ENCODE results near the gene ZNF283.

Gene ZNF283

DNA sequence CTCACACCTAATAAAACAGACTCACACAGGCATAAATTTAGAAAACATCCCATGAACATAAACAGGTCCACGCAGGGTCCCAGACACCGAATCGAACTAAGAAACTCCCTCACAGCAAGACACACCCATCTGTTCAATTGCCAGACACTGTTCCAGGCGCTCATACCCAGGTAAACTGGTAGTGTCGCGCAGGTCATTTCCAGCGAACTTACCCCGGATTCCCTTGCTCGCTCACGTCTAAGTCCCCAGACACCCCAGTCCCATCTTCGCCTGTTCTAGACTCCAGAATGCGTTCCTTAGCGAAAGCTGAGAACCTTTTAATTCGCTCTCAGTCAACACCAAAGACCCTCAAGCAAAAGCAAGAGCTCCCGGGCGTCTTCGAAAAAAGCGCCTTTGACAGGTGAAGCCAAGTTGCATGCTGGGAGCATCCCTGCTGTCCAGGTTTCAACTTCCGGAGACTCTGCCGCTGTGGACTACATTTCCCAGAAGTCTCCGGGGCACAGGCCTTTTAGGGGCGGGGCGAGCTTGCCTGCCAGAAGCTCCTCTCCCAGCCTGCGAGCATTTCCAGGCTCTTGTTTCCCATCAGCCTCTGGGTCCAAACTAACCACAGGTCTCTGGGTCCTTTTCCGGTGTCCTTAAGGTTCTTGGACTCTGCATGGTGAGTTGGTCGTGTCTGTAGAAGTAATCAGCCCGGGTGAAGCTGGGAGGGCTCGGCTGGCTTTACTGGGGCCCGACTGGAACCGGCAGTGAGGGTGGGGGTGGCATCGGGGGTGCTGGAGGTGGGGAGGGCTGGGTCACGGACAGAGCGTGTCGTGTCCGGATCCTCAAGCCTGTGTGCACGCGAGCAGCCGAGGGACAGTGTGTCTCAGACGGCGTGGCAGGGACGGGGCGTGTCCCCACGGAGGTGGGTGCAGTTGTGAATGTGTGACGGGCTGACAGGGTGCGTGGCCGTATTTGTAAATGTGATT, at the start of gene ZNF283:
TSS of gene ZNF283 (plus strand) at position 535 of the 968 bp plus-strand sequence. CDS start 6,184 bp downstream, outside the sequence.
- peak; percentile 89 for DNase-seq

DNA sequence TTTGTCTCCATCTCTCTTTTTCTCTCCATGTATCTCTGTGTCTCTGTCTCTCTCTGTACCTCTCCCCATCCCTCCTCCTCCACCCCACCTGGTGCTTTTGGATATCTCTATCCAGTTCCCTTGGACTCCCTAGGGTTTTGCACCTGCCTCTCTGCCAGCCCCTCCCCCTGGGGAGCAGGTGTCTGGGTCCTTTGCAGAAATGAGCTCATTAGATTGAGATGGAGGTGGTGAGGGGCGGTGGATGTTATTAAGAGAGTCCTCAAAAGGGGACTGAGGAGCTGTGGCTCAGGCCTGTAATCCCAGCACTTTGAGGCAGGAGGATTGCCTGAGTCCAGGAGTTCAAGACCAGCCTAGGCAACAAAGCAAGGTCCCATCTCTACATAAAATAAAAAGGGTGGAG, 48.5 kb upstream of the ZNF283 start:
- DNase-seq: no peak

DNA sequence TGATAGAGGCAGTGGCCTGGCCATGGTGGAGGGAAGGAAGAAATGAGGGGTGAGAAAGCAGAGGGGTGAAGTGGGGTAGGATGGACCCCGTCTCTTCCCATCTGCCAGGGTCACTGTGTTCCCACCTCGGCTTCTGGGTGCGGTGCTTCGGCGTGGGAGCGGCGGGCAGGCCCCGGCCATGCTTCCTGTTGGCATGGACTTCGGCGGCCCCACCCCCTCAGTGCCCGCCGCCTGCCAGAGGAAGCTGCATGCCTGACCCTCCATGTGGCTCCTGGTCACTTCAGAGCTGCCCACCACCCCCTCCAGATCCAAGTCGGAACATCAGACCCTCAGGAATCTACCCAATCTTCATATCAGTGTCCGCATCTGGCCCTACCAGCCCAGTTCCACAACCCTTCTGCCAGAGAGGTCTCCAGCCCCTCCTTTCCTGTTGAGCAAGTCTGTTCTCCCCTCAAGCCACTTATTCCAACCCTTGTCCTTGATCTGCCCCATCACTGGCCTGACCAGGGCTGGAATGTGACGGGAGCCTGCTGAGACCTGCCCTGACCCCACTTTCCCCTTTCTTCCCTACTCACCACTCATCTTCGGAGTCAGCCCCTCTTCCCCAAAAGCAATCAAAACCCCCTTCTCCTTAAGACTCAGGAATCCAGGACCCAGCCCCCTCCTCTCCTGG, 47.8 kb upstream of the ZNF283 start:
- DNase-seq: no peak

DNA sequence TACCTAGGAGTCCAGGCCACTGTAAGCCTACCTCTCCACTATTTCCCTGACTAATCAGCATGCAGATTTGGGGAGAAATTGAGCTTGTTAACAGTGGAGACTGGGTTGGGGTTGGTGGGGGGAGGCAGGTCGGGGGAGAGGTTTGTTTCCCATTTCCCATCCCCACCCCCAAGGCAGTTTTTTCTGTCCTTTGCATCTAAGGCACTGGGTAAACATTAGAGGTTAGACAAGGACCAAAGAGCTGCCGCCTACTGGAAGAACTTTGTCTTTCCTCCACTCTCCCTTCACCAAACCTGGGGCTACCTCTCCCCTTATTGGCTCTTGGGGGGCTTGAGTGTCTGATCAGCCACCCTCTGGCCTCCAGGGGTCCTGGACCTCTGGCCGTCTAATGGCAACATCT, 47.3 kb upstream of the ZNF283 start:
- DNase-seq: peak; percentile 44

DNA sequence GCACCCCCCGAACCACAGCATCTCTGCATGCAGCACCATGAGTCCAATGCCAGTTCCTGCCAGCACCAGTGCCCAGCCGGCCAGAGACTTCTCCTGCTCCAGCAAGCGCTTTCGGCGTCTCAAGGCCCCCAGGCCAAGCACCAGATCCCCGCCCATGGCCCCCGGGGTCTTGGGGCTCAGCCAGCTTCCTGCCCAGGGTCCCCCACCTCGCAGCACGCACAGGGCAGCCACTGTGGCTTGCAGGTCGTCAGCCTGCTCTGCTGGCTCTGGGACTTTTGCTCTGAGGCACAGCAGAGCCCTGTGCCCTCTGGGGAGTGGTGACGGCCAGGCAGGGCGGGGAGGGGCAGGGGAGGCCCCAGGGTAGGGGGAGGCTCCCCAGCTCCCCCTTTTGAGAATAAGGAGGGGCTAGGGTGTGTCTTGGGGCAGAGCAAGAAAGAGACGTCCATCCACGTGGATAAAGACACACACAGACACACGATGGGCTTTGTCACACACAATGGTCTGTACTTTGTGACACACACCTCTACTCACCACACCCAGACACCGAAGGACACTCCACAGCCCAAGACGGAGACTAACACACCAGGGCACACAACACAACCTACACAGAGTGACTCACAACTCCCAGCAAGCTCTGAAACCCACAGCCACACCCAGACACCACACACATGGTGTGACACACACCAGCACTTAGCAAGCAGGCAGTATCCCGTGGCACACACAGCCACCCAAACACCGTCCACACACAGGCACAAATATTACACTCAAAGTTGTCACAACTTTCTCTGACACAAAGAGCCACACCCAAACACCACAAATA, 46.2 kb upstream of the ZNF283 start, which contains the start of gene KCNN4:
TSS of gene KCNN4 (minus strand) at position 268 of the 820 bp plus-strand sequence. CDS start at position 156, 112 bp downstream.
- peak; percentile 85 for DNase-seq

DNA sequence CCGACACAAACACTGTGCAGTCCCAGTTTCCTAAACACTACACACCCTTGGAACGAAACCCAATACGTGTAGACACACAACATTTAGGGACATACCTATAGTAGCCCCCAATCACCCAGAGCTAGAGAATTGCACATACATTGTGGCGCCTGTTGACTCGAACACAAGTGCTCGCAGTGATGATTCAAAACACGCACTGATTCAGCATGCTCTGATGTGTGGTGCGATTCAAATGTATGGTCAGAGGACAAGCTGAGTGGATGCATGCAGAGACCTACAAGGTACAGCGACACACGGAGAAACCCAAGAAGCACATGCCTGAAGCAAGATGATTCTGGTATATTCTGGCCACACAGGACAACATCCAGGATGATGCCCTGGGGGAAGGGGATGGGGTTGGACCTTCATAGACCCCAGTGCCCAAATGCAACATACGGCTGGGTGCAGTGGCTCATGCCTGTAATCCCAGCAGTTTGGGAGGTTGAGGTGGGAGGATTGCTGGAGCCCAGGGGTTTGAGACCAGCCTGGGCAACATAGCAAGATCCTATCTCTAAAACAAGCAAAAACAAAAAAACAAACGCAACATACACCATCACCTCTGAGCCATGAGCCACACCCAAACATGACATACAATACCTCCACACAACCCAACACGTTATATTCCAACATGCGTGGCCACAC, 45.4 kb upstream of the ZNF283 start:
- peak; percentile 79 for DNase-seq

DNA sequence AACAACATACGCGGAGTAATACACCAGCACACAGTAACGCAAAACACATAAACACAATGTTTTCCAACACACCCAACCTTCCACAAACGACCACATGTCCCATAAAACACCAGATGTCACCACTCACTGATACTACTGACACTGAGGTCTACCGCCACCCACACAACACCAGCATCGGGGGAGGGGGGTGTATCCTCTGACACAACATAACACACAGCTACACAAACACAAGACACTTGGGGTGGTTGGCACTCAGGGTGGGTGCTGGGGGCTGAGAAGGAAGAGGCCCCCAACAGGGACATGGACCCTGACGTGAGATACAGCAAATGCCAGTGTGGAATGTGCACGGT, 44.8 kb upstream of the ZNF283 start:
- DNase-seq: no peak

DNA sequence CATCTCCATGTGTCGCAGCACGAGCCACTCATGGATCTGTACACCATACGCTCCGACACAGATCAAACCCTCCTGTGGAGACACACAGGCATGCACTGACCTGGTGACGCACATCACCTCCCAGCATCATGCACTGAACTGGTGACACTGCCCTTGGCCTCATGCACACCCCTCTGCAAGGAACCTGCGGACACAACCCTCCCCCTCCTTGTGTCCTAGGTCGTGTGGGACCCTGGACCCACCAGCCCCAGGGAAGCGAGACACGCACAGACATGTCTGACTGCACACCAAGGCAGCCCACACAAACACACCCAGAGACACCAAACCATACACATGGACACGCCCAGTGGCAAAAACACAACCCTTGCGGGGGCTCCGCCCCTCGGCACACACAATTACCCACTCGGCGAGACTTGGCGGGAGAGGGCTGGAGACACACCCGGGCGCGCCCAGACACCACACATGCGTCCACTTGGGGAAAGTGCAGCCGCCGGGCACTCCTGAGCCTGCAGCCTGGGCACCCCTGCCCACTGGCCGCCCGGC, 44.4 kb upstream of the ZNF283 start:
- DNase-seq: no peak

DNA sequence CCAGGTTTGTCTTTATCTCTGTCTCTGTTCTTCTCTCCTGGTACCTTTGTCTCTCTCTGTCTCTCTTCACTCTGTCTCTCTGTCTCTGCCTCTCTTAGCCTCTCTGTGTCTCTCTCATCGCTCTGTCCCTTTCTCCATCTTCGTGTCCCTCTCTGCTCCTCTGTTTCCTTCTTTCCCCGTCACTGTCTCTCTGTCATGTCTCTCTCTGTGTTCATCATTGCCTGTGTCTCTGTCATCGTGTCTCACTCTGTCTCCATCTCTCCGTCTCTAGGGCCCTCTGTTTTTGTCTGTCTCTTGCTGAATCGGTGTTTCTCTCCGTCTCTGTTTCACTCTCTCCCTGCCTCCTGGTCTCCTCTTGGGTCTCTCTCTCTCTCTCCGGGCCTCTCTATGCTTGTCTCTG, 43.5 kb upstream of the ZNF283 start:
- DNase-seq: no peak

DNA sequence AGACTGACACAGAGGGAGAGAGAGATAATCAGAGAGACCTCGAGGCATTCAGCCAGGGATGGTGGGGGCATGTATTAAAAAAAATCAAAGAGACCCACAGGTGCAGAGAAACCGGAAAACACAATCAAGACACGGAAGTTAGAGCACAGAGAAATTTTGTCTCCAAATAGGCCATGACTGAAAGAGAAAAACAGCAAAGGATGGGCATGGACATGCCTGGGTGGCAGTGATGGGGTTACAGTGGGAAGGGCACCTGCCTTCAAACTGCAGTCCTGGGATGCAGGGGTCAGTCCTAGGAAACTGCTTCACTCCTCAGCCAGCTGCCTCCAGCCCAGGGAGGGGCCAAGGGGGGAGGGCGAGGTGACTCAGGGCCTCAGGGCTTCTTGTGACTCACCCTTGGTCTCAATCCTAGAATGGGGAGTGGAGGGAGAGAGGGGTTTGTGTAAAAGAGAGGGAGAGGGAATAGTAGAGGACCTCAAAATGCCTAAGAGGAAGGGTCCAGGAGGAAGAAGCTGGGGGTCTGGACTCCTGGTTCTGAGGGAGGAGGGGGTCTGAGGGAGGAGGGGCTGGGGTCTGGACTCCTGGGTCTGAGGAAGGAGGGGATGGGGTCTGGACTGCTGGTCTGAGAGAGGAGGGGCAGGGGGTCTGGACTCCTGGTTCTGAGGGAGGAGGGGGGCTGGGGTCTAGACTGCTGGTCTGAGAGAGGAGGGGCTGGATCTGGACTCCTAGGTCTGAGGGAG, 42.7 kb upstream of the ZNF283 start:
- peak; percentile 76 for DNase-seq

DNA sequence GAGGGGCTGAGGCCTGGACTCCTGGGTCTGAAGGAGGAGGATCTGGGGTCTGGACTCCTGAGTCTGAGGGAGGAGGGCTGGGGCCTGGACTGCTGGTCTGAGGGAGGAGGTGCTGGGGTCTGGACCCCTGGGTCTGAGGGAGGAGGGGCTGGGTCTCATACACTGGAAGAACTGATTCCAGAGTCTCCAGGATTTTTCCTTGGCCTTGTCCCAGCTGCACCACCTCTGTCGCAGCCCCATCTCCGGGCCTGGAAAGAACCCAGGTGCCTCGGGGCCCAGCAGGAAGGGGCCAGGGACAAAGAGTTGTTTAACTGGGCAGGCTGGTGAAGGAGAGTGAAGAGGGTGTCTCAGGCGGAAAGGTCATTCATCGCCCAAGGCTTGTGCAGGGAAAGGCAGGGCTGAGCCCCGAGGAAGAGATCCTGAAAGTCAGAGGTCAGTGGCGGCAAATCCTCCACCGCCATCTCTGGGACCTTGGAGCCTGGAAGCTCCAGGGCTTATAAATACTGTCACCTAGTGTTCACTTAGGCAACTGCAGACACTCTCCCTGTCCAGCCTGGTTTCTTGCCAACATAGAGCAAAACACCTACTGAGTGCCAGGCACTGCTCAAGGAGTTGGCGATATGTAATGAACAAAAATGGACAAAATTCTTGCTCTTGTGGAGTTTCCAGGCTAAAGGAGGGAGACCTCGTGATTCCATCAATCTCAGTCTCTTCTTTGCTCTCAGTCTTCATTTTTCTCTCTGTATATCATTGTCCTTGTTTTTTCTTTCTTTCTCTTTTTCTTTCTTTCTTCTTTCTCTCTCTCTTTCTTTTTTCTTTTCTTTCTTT, 41.9 kb upstream of the ZNF283 start:
- DNase-seq: peak; percentile 83

DNA sequence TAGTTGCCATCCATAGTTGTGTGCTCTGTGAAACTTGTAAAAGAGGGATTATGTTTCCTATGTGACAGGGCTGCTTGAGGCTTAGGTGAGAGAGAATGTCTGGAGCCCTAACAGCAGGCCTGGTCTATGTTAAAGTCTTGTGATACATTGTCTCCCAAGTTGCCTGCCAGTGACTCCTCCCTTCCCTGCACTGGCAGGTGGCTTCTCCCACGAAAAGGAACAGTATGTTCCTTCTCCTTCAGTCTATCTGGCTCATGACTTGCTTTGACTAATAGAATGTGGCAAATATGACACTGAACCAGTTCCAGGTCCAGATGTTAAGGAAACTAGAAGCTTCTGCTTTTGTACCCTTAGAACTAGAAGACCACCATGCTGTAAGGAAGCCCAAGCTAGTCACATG, 40.5 kb upstream of the ZNF283 start:
- no peak for DNase-seq

DNA sequence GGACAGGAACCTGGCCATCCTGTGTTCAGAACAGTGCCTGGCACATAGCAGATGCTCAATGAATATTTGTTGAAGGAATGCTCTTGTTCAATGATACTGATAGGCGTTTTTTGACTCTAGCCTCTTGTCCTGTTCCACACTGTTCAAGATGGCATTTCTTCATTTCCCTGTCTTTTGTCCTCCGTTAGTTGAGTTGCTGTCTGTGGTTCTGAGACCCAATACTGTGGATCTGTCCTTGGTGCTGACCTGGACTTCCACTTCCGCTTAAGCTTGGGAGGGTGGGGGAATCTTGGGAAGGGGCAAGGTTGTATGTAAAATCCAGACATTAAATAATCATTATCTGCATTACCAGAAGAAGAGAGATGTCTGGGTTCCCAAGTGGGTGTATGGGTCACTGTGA, 38.1 kb upstream of the ZNF283 start:
- no peak for DNase-seq

DNA sequence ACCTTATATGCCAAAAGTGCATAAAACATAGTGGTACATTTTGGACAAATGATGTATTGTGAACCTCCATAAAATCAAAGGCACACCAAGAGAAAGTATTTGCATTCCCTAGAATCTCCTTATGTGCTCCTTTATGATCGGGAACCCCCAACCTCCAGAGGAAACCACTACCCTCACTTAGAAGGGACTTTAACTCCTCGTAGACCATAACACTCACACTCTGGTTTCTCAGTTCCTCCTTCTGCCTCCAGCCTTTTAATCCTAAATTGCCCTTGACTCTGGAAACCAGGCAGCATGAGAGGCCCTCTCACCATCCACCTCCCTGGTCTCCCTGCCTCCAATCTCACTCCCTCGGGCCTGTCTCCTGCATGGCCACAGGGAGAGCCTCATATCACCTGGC, 36.5 kb upstream of the ZNF283 start:
- DNase-seq: no peak

DNA sequence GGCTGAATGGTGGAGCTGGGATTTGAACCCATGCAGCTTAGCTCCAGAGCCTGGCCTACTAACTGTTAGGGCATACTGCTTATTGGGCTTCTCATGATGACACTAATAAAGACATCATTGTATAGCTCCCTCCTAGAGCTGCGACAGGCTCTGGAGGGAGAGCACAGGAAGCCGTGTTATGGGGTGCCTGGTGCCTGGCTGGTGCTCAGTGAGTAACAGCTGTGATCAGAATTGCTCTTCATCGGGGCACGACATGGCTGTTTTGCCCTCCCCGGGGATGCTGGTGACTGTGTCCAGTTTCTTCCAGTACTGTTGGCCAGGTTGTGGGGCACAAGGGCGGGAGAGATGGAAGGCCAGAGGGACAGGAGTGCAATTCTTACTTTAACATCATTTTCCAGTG, 30.0 kb upstream of the ZNF283 start:
- no peak for DNase-seq

DNA sequence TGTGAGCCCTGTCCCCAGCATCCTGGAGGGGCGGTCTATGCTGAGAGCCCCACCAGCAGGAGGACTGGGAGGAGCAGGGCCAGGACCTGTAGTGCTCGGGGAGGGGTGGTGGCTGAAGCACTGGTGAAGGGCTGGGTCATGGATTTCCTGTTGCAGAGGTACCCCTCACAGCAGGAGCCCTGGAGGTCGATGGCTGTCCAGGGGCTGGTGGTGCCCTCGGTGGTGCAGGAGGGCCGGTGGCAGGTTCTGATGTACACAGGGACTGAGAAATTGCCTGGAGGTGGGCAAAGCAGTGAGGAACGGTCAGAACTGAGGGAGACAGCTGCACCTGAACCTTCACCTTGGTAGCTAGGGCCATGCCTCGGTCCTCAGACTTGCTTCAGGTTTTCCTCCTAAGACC, 29.6 kb upstream of the ZNF283 start:
- DNase-seq: no peak

DNA sequence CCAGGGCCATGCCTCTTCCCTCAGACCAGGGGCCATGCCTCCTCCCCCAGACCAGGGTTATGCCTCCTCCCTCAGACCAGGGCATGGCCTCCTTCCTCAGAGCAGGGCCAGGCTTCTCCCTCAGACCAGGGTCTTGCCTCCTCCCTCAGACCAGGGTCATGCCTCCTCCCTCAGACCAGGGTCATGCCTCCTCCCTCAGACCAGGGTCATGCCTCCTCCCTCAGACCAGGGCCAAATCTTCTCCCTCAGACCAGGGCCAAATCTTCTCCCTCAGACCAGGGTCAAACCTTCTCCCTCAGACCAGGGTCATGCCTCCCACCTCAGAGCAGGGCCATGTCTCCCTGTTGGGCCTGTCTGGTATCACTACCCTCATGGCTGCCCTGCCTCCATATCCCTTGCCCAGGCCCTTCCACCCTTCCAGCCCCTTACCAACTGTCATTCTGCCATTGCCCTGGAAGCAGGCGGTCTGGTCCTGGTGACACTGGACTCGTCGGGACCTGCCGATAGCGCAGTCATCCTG, 29.0 kb upstream of the ZNF283 start:
- DNase-seq: no peak

DNA sequence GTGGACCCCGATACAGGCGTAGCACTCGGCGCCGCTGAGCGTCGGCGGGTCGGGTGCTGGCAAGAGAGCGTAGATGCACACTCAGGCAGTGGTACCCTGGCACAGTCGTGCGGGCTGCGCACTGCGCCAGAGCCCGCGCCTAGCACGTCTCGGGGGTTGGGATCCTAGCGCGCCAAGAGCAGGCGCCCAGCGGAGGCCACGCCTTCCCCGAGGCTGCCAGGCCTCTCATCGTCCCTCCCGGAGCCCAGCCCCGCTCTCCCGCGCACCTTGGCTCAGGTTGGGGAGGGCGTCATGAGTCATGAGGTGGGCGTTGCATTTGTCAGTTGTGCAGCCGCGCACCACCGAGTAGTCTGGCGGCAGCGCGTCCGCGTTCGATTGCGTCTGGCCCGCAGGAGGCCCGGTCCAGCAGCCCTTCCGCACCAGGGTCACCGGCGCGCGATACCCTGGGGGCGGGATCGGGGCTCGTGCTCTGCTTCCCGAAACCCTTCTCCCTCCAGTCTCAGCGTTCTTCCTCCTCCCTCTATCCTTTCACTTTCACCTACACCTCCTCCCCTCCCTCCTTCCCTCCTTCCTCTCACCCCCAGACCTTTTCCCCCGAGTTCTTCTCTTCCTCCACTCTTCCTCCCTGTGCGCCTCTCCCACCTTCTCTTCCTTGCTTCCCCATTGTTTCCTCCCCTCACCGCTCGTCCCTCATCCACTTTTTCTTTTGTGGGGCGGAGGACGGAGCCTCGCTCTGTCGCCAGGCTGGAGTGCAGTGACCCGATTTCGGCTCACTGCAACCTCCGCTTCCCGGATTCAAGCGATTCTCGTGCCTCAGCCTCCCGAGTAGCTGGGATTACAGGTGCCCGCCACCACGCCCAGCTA, 28.3 kb upstream of the ZNF283 start:
- DNase-seq: no peak

DNA sequence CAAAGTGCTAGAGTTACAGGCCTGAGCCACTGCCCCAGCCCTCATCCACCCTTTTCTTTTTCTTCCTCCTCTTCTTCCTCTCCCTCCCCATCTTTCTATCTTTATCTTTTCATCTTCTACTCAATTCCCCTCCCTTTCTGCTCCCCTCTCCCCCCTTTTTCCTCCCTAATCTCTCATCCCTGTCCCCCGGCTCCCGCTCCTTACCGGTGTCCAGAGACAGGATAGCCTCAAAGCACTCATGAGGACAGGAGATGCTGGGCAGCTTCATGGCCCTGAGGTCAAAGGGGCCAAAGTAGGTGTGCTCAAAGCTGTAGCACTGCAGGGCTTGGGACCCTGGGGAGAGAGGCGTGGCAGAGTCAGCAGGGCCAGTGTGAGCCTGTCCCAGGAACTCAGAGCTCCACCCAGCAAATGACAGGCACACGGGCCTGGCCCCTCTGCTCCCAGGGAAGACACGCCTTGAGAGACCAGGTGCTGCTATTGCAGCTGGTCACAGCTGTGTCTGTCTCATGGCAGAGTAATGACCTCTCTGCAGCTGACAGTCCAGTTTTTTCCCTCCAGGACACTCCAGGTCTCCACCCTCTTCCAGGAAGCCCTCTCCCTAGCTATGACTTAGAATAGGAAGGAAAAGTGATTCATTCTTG, 27.5 kb upstream of the ZNF283 start:
- DNase-seq: no peak

Measured in activated CD4-positive, alpha-beta T cell treated with anti-CD3 and anti-CD28 coated beads, Interleukin-2, amount 50 U/mL, for 16 hours (primary cell).